Calu3 (cell line): ENCODE measurements around the gene KCNK3. TPM values are rescaled to one million over a fixed set of nuclear protein-coding genes. Genes with fewer than 3 reads are reported as not detected.
A peak's percentile ranks its signal among the peaks of the same experiment; 100 is the strongest.

Experiments used
- BruUV-seq: library from RNA; stranded (reverse); fragments of 400-500 nt; replicated peaks from 2 replicates; lab custom pipeline; 2021; lab: Mats Ljungman, UMichigan
- CTCF ChIA-PET: fragments of 300-600 bp; sonication (Branson Sonifier 250); formaldehyde crosslinking; loops from one replicate; lab custom pipeline; 2022; ENCODE audit warnings: antibody characterized with exemption; lab: Charles Lee
- DNase-seq: peaks from one replicate; pipeline ENCODE4 v3.0.0; 2022
- H3K27ac Mint-ChIP-seq: one replicate; pipeline ENCODE4 v1.8.0; 2022; ENCODE audit warnings: mixed read lengths; ENCODE audit not compliant: unreplicated experiment
- H3K27me3 Mint-ChIP-seq: one replicate; pipeline ENCODE4 v1.8.0; 2022; ENCODE audit warnings: mixed read lengths; ENCODE audit not compliant: unreplicated experiment
- H3K36me3 Mint-ChIP-seq: one replicate; pipeline ENCODE4 v1.8.0; 2022; ENCODE audit warnings: mild to moderate bottlenecking, moderate library complexity, mixed read lengths; ENCODE audit not compliant: insufficient read depth, unreplicated experiment
- H3K4me1 Mint-ChIP-seq: one replicate; pipeline ENCODE4 v1.8.0; 2022; ENCODE audit warnings: mild to moderate bottlenecking, low read depth, mixed read lengths; ENCODE audit not compliant: unreplicated experiment
- H3K4me3 Mint-ChIP-seq: one replicate; pipeline ENCODE4 v1.8.0; 2022; ENCODE audit warnings: mild to moderate bottlenecking, low read depth, moderate library complexity, mixed read lengths; ENCODE audit not compliant: unreplicated experiment
- H3K9me3 Mint-ChIP-seq: one replicate; pipeline ENCODE4 v1.8.0; 2022; ENCODE audit warnings: low read depth, mixed read lengths; ENCODE audit not compliant: unreplicated experiment
- CTCF ChIP-seq: fragments of 200-600 bp; IDR thresholded peaks from one replicate; pipeline ENCODE4 v1.8.0; 2022; ENCODE audit warnings: antibody characterized with exemption; ENCODE audit not compliant: unreplicated experiment
- intact Hi-C: fragments of 100-400 bp; cut with micrococcal nuclease; formaldehyde crosslinking; loops from one replicate; pipeline ENCODE4 v1.10.0; 2022; ENCODE audit not compliant: unreplicated experiment
- total RNA-seq: library from RNA; stranded (reverse); gene quantifications from 2 replicates; pipeline ENCODE4 v1.2.3, GENCODE V29; 2022

Gene KCNK3
- total RNA-seq, 1 experiment from 2014 or later, result not detected

- Mint-ChIP-seq H3K9me3 (no peaks in the 10 kb centered on the region), H3K27ac (no peak overlapping the region), H3K4me3 (no peak overlapping the region), H3K36me3 (peaks cover 7% of the 10 kb centered on the region), H3K27me3 (no peaks in the 10 kb centered on the region), H3K4me1 (peaks cover 24% of the 10 kb centered on the region)
- TF ChIP-seq CTCF, result no peak
- DNase-seq, result no peak
- CTCF ChIA-PET, result interaction anchor here (2.7 kb wide), 1 partner anchor 147 kb away, joined by 7 read pairs; no protein-coding TSS in a partner anchor
- intact Hi-C loops, result no loop called here
- no TSS peak for BruUV-seq
Measured at GRCh38 chr2:26752656-26753055, 60.1 kb downstream of the KCNK3 start.

- DNase-seq, result no peak
- H3K4me3 Mint-ChIP-seq, result no peak overlapping the region
- H3K27me3 Mint-ChIP-seq, result no peaks in the 10 kb centered on the region
- H3K4me1 Mint-ChIP-seq, result peaks cover 43% of the 10 kb centered on the region
- intact Hi-C loops, result no loop called here
- CTCF ChIA-PET, result interaction anchor here (2.7 kb wide), 1 partner anchor 148 kb away, joined by 7 read pairs; no protein-coding TSS in a partner anchor
- no peak for TF ChIP-seq CTCF
- H3K27ac Mint-ChIP-seq, result peak overlapping the region; percentile 30
- H3K36me3 Mint-ChIP-seq, result peaks cover 11% of the 10 kb centered on the region
- BruUV-seq, result no TSS peak
- H3K9me3 Mint-ChIP-seq, result no peaks in the 10 kb centered on the region
Measured at GRCh38 chr2:26754539-26754938, 62.0 kb downstream of the KCNK3 start.

- no peak for DNase-seq
- Mint-ChIP-seq H3K9me3 (no peaks in the 10 kb centered on the region), H3K4me3 (no peak overlapping the region), H3K4me1 (peaks cover 42% of the 10 kb centered on the region), H3K36me3 (peaks cover 11% of the 10 kb centered on the region), H3K27me3 (no peaks in the 10 kb centered on the region), H3K27ac (no peak overlapping the region)
- no TSS peak for BruUV-seq
- intact Hi-C loops, result no loop called here
- CTCF ChIA-PET, result no interaction called here
- no peak for TF ChIP-seq CTCF
Measured at GRCh38 chr2:26754972-26755670, 62.6 kb downstream of the KCNK3 start.

GRCh38 chr2:26756337-26756736 is 63.8 kb downstream of the KCNK3 start:
- intact Hi-C loops, result no loop called here
- Mint-ChIP-seq H3K27ac (no peak overlapping the region), H3K36me3 (peaks cover 11% of the 10 kb centered on the region), H3K27me3 (no peaks in the 10 kb centered on the region), H3K4me3 (no peak overlapping the region), H3K4me1 (peaks cover 33% of the 10 kb centered on the region), H3K9me3 (no peaks in the 10 kb centered on the region)
- DNase-seq, result no peak
- CTCF ChIA-PET, result no interaction called here
- no TSS peak for BruUV-seq
- no peak for TF ChIP-seq CTCF
